GM23338 (cell line): ENCODE results near the gene METRNL.

Source experiments
- CREB1 ChIP-seq: fragments of 250-450 bp; sonication (Bioruptor Pico); IDR thresholded peaks from 2 replicates; pipeline ENCODE4 v1.5.0; 2020; ENCODE audit warnings: low read depth, mild to moderate bottlenecking, moderate library complexity
- EZH2 ChIP-seq: fragments of 200-600 bp; sonication (generic); IDR thresholded peaks from one replicate; pipeline ENCODE4 v1.8.0; 2017; ENCODE audit warnings: antibody characterized with exemption, mild to moderate bottlenecking, low read depth; ENCODE audit not compliant: unreplicated experiment
- EZH2phosphoT487 ChIP-seq: fragments of 200-600 bp; sonication (generic); IDR thresholded peaks from one replicate; pipeline ENCODE4 v1.8.1; 2018; ENCODE audit warnings: antibody characterized with exemption; ENCODE audit not compliant: unreplicated experiment
- JUNB ChIP-seq: IDR thresholded peaks from one replicate; pipeline ENCODE4 v1.6.1; 2016; ENCODE audit warnings: antibody characterized with exemption; ENCODE audit not compliant: unreplicated experiment
- NANOG ChIP-seq: IDR thresholded peaks from 2 replicates; pipeline ENCODE4 v1.6.1; 2016; ENCODE audit warnings: antibody characterized with exemption, borderline replicate concordance
- POLR2AphosphoS5 ChIP-seq: IDR thresholded peaks from 2 replicates; pipeline ENCODE4 v1.6.1; 2016; ENCODE audit warnings: antibody characterized with exemption, low read depth
- STAT1 ChIP-seq: IDR thresholded peaks from one replicate; pipeline ENCODE4 v1.6.1; 2016; ENCODE audit warnings: antibody characterized with exemption; ENCODE audit not compliant: unreplicated experiment
- ZNF114 ChIP-seq: fragments of 250-450 bp; sonication (Bioruptor Pico); IDR thresholded peaks from 2 replicates; pipeline ENCODE4 v1.5.0; 2020; ENCODE audit warnings: mild to moderate bottlenecking, moderate library complexity
- ZNF331 ChIP-seq: fragments of 250-450 bp; sonication (Bioruptor Pico); IDR thresholded peaks from 2 replicates; pipeline ENCODE4 v1.5.0; 2020; ENCODE audit warnings: low read depth, mild to moderate bottlenecking, moderate library complexity
- TF ChIP-seq, protein P1 (sequence below), 2 experiments: fragments of 200-600 bp in 1 of 2; sonication (generic) in 1 of 2; conservative IDR thresholded peaks; 2 replicates each; pipeline versions ENCODE4 v1.5.1 to v1.6.1; 2016 to 2017; ENCODE audit warnings: antibody characterized with exemption in 2 of 2, low read depth in 2 of 2, mild to moderate bottlenecking in 2 of 2, moderate library complexity in 1 of 2
- TF ChIP-seq, protein P2 (sequence below): IDR thresholded peaks from one replicate; pipeline ENCODE4 v1.6.1; 2018; ENCODE audit warnings: antibody characterized with exemption; ENCODE audit not compliant: unreplicated experiment
- TF ChIP-seq, protein P3 (sequence below): IDR thresholded peaks from 2 replicates; pipeline ENCODE4 v1.6.1; 2016; ENCODE audit warnings: antibody characterized with exemption

DNA sequence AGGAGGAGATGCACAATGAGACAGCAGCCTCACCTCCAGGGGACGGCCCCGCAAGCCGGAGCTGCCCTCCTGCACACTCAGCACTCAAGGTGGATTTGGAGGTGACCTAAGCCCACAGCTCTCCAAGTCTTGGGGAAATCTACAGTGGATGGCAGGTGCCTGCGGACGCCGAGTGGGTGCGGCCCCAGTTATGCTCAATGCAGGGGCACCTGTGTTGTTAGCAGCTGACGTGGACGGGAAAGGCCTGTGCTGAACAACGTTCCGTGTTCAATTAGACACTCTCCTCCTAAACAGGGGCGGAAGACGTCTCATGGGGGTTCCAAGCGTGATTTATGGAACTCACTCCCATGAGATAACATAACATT, 22.0 kb upstream of the METRNL start:
- TF ChIP-seq, protein P1, sequence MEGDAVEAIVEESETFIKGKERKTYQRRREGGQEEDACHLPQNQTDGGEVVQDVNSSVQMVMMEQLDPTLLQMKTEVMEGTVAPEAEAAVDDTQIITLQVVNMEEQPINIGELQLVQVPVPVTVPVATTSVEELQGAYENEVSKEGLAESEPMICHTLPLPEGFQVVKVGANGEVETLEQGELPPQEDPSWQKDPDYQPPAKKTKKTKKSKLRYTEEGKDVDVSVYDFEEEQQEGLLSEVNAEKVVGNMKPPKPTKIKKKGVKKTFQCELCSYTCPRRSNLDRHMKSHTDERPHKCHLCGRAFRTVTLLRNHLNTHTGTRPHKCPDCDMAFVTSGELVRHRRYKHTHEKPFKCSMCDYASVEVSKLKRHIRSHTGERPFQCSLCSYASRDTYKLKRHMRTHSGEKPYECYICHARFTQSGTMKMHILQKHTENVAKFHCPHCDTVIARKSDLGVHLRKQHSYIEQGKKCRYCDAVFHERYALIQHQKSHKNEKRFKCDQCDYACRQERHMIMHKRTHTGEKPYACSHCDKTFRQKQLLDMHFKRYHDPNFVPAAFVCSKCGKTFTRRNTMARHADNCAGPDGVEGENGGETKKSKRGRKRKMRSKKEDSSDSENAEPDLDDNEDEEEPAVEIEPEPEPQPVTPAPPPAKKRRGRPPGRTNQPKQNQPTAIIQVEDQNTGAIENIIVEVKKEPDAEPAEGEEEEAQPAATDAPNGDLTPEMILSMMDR (conservative IDR thresholded peaks at IDR 0.05; ENCODE audit: low read depth in 2 of 2), result no peak
- TF ChIP-seq ZNF114 (CRISPR knock-in tag) (no peak), JUNB (no peak), POLR2AphosphoS5 (no peak), ZNF331 (CRISPR knock-in tag) (no peak), EZH2 (no peak), STAT1 (no peak), EZH2phosphoT487 (no peak), CREB1 (no peak), NANOG (no peak)
- TF ChIP-seq, protein P2, sequence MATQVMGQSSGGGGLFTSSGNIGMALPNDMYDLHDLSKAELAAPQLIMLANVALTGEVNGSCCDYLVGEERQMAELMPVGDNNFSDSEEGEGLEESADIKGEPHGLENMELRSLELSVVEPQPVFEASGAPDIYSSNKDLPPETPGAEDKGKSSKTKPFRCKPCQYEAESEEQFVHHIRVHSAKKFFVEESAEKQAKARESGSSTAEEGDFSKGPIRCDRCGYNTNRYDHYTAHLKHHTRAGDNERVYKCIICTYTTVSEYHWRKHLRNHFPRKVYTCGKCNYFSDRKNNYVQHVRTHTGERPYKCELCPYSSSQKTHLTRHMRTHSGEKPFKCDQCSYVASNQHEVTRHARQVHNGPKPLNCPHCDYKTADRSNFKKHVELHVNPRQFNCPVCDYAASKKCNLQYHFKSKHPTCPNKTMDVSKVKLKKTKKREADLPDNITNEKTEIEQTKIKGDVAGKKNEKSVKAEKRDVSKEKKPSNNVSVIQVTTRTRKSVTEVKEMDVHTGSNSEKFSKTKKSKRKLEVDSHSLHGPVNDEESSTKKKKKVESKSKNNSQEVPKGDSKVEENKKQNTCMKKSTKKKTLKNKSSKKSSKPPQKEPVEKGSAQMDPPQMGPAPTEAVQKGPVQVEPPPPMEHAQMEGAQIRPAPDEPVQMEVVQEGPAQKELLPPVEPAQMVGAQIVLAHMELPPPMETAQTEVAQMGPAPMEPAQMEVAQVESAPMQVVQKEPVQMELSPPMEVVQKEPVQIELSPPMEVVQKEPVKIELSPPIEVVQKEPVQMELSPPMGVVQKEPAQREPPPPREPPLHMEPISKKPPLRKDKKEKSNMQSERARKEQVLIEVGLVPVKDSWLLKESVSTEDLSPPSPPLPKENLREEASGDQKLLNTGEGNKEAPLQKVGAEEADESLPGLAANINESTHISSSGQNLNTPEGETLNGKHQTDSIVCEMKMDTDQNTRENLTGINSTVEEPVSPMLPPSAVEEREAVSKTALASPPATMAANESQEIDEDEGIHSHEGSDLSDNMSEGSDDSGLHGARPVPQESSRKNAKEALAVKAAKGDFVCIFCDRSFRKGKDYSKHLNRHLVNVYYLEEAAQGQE, result no peak
- TF ChIP-seq, protein P3, sequence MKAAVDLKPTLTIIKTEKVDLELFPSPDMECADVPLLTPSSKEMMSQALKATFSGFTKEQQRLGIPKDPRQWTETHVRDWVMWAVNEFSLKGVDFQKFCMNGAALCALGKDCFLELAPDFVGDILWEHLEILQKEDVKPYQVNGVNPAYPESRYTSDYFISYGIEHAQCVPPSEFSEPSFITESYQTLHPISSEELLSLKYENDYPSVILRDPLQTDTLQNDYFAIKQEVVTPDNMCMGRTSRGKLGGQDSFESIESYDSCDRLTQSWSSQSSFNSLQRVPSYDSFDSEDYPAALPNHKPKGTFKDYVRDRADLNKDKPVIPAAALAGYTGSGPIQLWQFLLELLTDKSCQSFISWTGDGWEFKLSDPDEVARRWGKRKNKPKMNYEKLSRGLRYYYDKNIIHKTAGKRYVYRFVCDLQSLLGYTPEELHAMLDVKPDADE, result no peak
